MM.1S (cell line): ENCODE measurements around the gene NUDT15.

Experiments
- CTCF ChIP-seq: fragments of 300-600 bp; sonication (generic); IDR thresholded peaks from 2 replicates; pipeline ENCODE4 v1.5.1; 2016; ENCODE audit warnings: antibody characterized with exemption, low read length, mixed read lengths
- EZH2 ChIP-seq: fragments of 300-600 bp; sonication (generic); optimal IDR thresholded peaks from 2 replicates; pipeline ENCODE3; 2017; ENCODE audit warnings: low read depth, mild to moderate bottlenecking, antibody characterized with exemption, low read length, mixed read lengths
- EZH2phosphoT487 ChIP-seq: fragments of 300-600 bp; sonication (generic); IDR thresholded peaks from 2 replicates; pipeline ENCODE4 v1.6.1; 2018; ENCODE audit warnings: antibody characterized with exemption, low read length

GRCh38 chr13:48066310-48066989 is 28.9 kb downstream of the NUDT15 start:
- TF ChIP-seq CTCF (no peak), EZH2 (no peak), EZH2phosphoT487 (no peak)
